Spleen (tissue), 11 donors: ENCODE measurements around the gene SCGB1C1. TPM values are rescaled to one million over a fixed set of nuclear protein-coding genes. Genes with fewer than 3 reads are reported as not detected.
"Not testable (repeated sequence)": the region's sequence is repeated elsewhere in the genome, so short reads cannot be mapped to it uniquely, and the experiment has no call there.

ENCODE experiments used
- DNase-seq: peaks from one replicate; pipeline ENCODE4 v3.0.0-alpha.2; 2020
- H3K27ac ChIP-seq, 8 donors: fragments of 200-600 bp; sonication (generic) in 7 of 8; 1 replicate in 4 of 8; 2 replicates in 4 of 8; pipeline versions ENCODE4 v1.5.0 to v1.8.0; 2016 to 2021; ENCODE audit warnings: inconsistent platforms in 4 of 8, mild to moderate bottlenecking in 4 of 8, moderate library complexity in 1 of 8
- H3K27me3 ChIP-seq, 7 donors: fragments of 200-600 bp; sonication (generic) in 6 of 7; replicated peaks in 1 of 7; 1 replicate in 4 of 7; 2 replicates in 3 of 7; pipeline versions ENCODE4 v1.5.0 to v1.8.0; 2016 to 2021; ENCODE audit warnings: inconsistent platforms in 3 of 7, mild to moderate bottlenecking in 1 of 7
- H3K36me3 ChIP-seq, 6 donors: fragments of 200-600 bp; sonication (generic) in 5 of 6; 1 replicate in 4 of 6; 2 replicates in 2 of 6; pipeline versions ENCODE4 v1.5.0 to v1.8.0; 2016 to 2021; ENCODE audit warnings: inconsistent platforms in 2 of 6
- H3K4me1 ChIP-seq, 6 donors: fragments of 200-600 bp; sonication (generic) in 5 of 6; 1 replicate in 3 of 6; 2 replicates in 3 of 6; pipeline versions ENCODE4 v1.5.0 to v1.8.0; 2016 to 2021; ENCODE audit warnings: inconsistent platforms in 3 of 6
- H3K4me3 ChIP-seq, 8 donors: fragments of 200-600 bp; sonication (generic) in 7 of 8; 1 replicate in 4 of 8; 2 replicates in 4 of 8; pipeline versions ENCODE4 v1.5.0 to v1.8.0; 2016 to 2021; ENCODE audit warnings: inconsistent platforms in 4 of 8, mild to moderate bottlenecking in 4 of 8, moderate library complexity in 2 of 8
- H3K9me3 ChIP-seq, 8 donors: fragments of 200-600 bp; sonication (generic) in 7 of 8; 1 replicate in 4 of 8; 2 replicates in 4 of 8; pipeline versions ENCODE4 v1.5.0 to v1.8.0; 2016 to 2021; ENCODE audit warnings: inconsistent platforms in 4 of 8
- POLR2A ChIP-seq, 3 donors: fragments of 450-650 bp; IDR thresholded peaks; one replicate each; pipeline ENCODE4 v1.5.1; 2017; ENCODE audit warnings: antibody characterized with exemption in 3 of 3, mild to moderate bottlenecking in 1 of 3
- POLR2AphosphoS5 ChIP-seq, 3 donors: sonication (generic); formaldehyde crosslinking; IDR thresholded peaks; one replicate each; pipeline ENCODE4 v1.5.1; 2017; ENCODE audit warnings: antibody characterized with exemption in 3 of 3
- WGBS, 5 donors: extraction: QIAGEN DNeasy Blood & Tissue Kit in 3 of 5; methylation state at CpG; one replicate each; pipeline versions ENCODE4 v1.1.5 to v1.1.7; 2013 to 2018; 5-methylcytosine and 5-hydroxymethylcytosine counted together
- intact Hi-C: fragments of 100-400 bp; cut with DNase I; formaldehyde crosslinking; loops from one replicate; pipeline ENCODE4 v1.15.0; 2023; ENCODE audit warnings: low total_unique reads
- polyA plus RNA-seq, 3 donors: library from polyadenylated mRNA; stranded (reverse); fragments of 200-250 nt; gene quantifications; one replicate each; pipeline ENCODE4 v1.2.1, GENCODE V29; 2013
- small RNA-seq, 4 donors: library from RNA; depleted of rRNA; stranded (forward); fragments of <200 nt; gene quantifications; one replicate each; pipeline ENCODE3, GENCODE V24; 2016
- total RNA-seq, 7 donors: library from RNA; depleted of rRNA in 3 of 7; stranded (reverse); fragments of >200 nt in 3 of 7; fragmentation: NEBNext Ultra II Directional in 4 of 7; extraction: Animal tissue kit (Norgen Biotek cat#: 25700) in 4 of 7; gene quantifications; one replicate each; pipeline versions ENCODE4 v1.1.0 to v1.2.1, GENCODE V29; 2016 to 2021
- TF ChIP-seq, protein P1 (sequence below), 11 experiments: fragments of 200-600 bp in 7 of 11; fragments of 450-650 bp in 4 of 11; sonication (generic) in 4 of 11; IDR thresholded peaks in 8 of 11; conservative IDR thresholded peaks in 3 of 11; 1 replicate in 7 of 11; 2 replicates in 4 of 11; pipeline versions ENCODE4 v1.4.0 to v1.8.0; 2016 to 2021; ENCODE audit warnings: antibody characterized with exemption in 11 of 11, inconsistent platforms in 4 of 11, mild to moderate bottlenecking in 1 of 11
- donor health status: healthy with polysubstance abuse.
- donor health status: DM: no; HTN: no; CAD: no; lungs with moderate emphysema.
- donor health status: DM: no; HTN: no; CAD: no.
- donor health status: Bipolar disorder and iron deficiency.
- donor health status: healthy.
- donor health status: DM: no; HTN: no; CAD: no.
- donor health status: DM: yes; HTN: yes; CAD: no.

The SCGB1C1 gene
- total and polyA plus RNA-seq, 10 donors: not detected

DNA sequence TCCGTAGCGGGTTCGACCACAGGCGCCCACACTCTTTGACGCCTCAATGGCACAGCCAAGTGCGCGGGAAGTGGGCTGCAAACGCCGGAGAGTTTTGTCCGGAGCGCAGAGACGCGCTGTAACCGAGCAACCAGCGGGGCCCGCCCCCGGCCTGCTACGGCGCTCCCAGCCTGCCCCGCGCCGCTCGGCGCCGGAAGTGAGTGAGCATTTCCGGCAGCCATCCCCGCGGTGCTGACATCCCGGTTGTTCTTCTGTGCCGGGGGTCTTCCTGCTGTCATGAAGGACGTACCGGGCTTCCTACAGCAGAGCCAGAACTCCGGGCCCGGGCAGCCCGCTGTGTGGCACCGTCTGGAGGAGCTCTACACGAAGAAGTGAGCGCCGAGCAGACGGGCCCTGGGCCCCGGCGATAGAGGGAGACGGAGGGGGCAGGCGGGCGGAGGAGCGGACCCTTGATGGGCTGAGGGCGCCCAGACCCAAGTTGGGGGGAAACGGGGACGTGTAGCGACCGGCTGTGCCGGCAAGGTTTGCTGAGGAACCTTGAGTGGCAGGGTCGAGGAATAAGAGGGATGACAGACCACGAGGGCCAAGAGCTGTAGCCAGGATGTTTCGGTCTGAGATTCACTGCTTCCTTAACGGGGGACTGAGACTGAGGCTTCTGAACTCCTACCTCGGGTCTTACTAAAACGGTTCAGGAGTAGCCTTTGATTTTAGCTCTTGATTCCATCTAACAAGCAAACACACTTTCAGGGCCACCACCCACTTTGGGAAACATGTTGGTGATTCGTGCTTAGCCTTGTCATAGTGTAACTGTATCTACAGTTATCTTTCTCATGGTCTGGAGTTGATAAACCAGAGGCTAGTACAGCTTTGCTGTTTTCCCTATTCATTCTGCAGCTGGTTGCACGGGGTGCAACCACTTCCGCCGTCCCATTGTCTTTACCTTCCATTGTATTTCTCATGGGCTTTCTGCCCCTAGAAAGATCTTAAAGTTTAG lies 44.2 kb downstream of the SCGB1C1 start, which contains the start of gene PSMD13:
PSMD13 (plus strand) TSS at position 203 of the 994 bp plus-strand sequence; CDS start at position 277, 74 bp downstream.
- peaks cover 0 to 41% (median 24%) of the 10 kb centered on the region in 6 donors for H3K36me3 ChIP-seq
- intact Hi-C loops: no loop called here
- peaks cover 21 to 60% (median 38%) of the 10 kb centered on the region in 6 donors for H3K4me1 ChIP-seq
- no peaks in the 10 kb centered on the region for H3K27me3 ChIP-seq
- DNase-seq: peak; percentile 97
- H3K27ac ChIP-seq: peak within 1 kb of the TSS; percentile 85 to 99 (median 97)
- H3K9me3 ChIP-seq: no peaks in the 10 kb centered on the region
- peak within 1 kb of the TSS; percentile 71 to 99 (median 92) for H3K4me3 ChIP-seq
- WGBS, 5 donors: 1 to 3% (median 3%) methylated on average over 27 to 62 of the region's 62 CpGs
- TF ChIP-seq POLR2AphosphoS5 (IDR thresholded peaks at IDR 0.05): peak; percentile 83 to 96 (median 87)
- TF ChIP-seq POLR2A (IDR thresholded peaks at IDR 0.05): no peak
- TF ChIP-seq, protein P1, sequence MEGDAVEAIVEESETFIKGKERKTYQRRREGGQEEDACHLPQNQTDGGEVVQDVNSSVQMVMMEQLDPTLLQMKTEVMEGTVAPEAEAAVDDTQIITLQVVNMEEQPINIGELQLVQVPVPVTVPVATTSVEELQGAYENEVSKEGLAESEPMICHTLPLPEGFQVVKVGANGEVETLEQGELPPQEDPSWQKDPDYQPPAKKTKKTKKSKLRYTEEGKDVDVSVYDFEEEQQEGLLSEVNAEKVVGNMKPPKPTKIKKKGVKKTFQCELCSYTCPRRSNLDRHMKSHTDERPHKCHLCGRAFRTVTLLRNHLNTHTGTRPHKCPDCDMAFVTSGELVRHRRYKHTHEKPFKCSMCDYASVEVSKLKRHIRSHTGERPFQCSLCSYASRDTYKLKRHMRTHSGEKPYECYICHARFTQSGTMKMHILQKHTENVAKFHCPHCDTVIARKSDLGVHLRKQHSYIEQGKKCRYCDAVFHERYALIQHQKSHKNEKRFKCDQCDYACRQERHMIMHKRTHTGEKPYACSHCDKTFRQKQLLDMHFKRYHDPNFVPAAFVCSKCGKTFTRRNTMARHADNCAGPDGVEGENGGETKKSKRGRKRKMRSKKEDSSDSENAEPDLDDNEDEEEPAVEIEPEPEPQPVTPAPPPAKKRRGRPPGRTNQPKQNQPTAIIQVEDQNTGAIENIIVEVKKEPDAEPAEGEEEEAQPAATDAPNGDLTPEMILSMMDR (IDR thresholded peaks at IDR 0.05 in 8 of 11, conservative IDR thresholded peaks at IDR 0.05 in 3 of 11): peak in 4 of 11 experiments; percentile 17 to 50 (median 25)

DNA sequence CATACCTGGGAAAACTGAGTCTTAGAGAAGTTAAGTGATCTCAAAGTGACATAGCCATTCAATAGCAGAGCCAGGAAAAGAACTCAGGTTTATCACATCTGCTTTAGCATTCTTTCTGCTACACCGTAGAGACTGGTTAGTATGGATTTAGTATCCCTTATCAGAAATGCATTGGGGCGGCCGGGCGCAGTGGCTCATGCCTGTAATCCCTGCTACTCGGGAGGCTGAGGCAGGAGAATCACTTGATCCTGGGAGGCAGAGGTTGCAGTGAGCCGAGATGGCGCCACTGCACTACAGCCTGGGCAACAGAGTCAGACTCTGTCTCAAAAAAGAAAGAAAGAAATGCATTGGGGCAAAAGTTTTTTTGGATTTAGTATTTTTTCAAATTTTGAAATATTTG lies 45.5 kb downstream of the SCGB1C1 start:
- intact Hi-C loops, H3K27ac ChIP-seq, H3K27me3 ChIP-seq, DNase-seq, H3K9me3 ChIP-seq: not testable (repeated sequence)
- 84 to 93% (median 87%) methylated on average over 7 of the region's 7 CpGs for WGBS, 5 donors
- H3K36me3 ChIP-seq: peaks cover 2 to 52% (median 31%) of the 10 kb centered on the region in 6 donors
- peak overlapping the region in 2 of 8 donors; percentile 88 to 92 for H3K4me3 ChIP-seq
- peaks cover 21 to 60% (median 38%) of the 10 kb centered on the region in 6 donors for H3K4me1 ChIP-seq

DNA sequence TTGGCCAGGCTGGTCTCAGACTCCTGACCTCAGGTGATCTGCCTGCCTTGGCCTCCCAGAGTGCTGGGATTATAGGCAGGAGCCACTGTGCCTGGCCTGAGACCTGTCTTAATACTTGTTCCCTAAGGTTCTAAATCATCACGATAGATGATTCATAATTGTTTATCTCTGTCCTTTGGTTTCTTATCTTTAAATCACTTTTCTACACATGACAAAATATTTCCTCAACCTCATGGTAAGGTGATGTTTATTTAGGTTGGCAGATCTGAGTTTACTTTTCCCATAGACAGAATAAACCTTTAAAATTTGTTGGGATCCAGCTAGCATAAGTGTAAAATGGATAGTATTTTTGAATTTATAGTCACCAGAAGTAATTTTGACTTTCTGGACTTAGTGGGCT lies 47.4 kb downstream of the SCGB1C1 start:
- no peak overlapping the region for H3K27ac ChIP-seq
- no peaks in the 10 kb centered on the region for H3K27me3 ChIP-seq
- no peak for TF ChIP-seq POLR2AphosphoS5 (IDR thresholded peaks at IDR 0.05)
- TF ChIP-seq POLR2A (IDR thresholded peaks at IDR 0.05): no peak
- TF ChIP-seq, protein P1 (IDR thresholded peaks at IDR 0.05 in 8 of 11, conservative IDR thresholded peaks at IDR 0.05 in 3 of 11): no peak
- H3K4me3 ChIP-seq: no peak overlapping the region
- 79 to 100% (median 91%) methylated on average over 1 of the region's 1 CpG for WGBS, 5 donors
- no peak for DNase-seq
- no peaks in the 10 kb centered on the region for H3K9me3 ChIP-seq
- H3K4me1 ChIP-seq: peaks cover 19 to 51% (median 31%) of the 10 kb centered on the region in 6 donors
- intact Hi-C loops: no loop called here
- H3K36me3 ChIP-seq: peaks cover 2 to 72% (median 49%) of the 10 kb centered on the region in 6 donors

DNA sequence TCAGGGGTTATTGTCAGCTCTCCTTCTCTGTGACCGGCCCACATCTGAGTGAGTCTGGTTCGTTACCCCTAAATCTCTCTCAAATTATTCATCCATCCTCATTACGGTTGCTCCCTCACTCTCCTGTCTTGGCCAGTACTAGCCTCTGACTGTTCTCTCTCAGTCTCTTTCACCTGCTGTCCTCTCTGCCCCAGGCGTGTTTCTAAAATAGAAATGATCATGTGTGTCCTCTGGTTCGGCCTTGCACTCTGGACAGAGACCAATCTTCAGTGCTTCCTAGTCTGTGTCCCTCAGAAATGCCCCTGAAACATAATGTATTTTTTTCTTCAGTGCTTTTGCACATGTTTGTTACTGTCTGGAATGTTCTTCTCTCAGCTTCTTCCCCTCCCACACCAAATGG lies 48.8 kb downstream of the SCGB1C1 start:
- no peaks in the 10 kb centered on the region for H3K27me3 ChIP-seq
- peaks cover 2 to 85% (median 60%) of the 10 kb centered on the region in 6 donors for H3K36me3 ChIP-seq
- peaks cover 15 to 45% (median 26%) of the 10 kb centered on the region in 6 donors for H3K4me1 ChIP-seq
- no peak overlapping the region for H3K27ac ChIP-seq
- no peak for DNase-seq
- H3K4me3 ChIP-seq: no peak overlapping the region
- intact Hi-C loops: no loop called here
- no peaks in the 10 kb centered on the region for H3K9me3 ChIP-seq
- 93 to 96% (median 95%) methylated on average over 5 of the region's 5 CpGs for WGBS, 5 donors
- TF ChIP-seq POLR2AphosphoS5 (IDR thresholded peaks at IDR 0.05) (no peak), POLR2A (IDR thresholded peaks at IDR 0.05) (no peak)
- TF ChIP-seq, protein P1 (IDR thresholded peaks at IDR 0.05 in 8 of 11, conservative IDR thresholded peaks at IDR 0.05 in 3 of 11): no peak

Small RNAs within 50 kb of the gene (small RNA-seq; reads per million reads assigned to genes)
- gene RNU6-447P: 0 reads per million in 4 donors

Other genes starting within 250 kb of the SCGB1C1 start
- gene BET1L, start 14.3 kb downstream of the SCGB1C1 start, total RNA-seq: 10 to 100 TPM; 40.6 to 63.5 (median 51.4) TPM
- gene BET1L, start 14.3 kb downstream of the SCGB1C1 start, polyA plus RNA-seq: 10 to 100 TPM; 16.2 to 29.9 (median 20.2) TPM
- gene RIC8A, start 14.6 kb downstream of the SCGB1C1 start, total RNA-seq: 100 to 1,000 TPM in 3 of 7 donors, 10 to 100 TPM in 4; 66.7 to 141 (median 88.3) TPM
- 10 to 100 TPM; 38.6 to 59.2 (median 44.7) TPM for gene RIC8A, start 14.6 kb downstream of the SCGB1C1 start, polyA plus RNA-seq
- 10 to 100 TPM; 11.9 to 28.8 (median 16.6) TPM for gene SIRT3, start 43.3 kb downstream of the SCGB1C1 start, total RNA-seq
- 10 to 100 TPM; 17.8 to 24.0 (median 22.0) TPM for gene SIRT3, start 43.3 kb downstream of the SCGB1C1 start, polyA plus RNA-seq
- gene PSMD13, start 43.9 kb downstream of the SCGB1C1 start, total RNA-seq: 100 to 1,000 TPM in 5 of 7 donors, 10 to 100 TPM in 2; 93.6 to 126 (median 101) TPM
- gene PSMD13, start 43.9 kb downstream of the SCGB1C1 start, polyA plus RNA-seq: 100 to 1,000 TPM; 165 to 229 (median 200) TPM
- 10 to 100 TPM in 4 of 7 donors, 1 to 10 TPM in 3; 5.0 to 30.9 (median 10.0) TPM for gene NLRP6, start 85.3 kb downstream of the SCGB1C1 start, total RNA-seq
- 1 to 10 TPM in 2 of 3 donors, under 1 TPM in 1; 0.15 to 1.3 (median 1.1) TPM for gene NLRP6, start 85.3 kb downstream of the SCGB1C1 start, polyA plus RNA-seq
- gene PGGHG, start 96.0 kb downstream of the SCGB1C1 start, total RNA-seq: 100 to 1,000 TPM in 6 of 7 donors, 10 to 100 TPM in 1; 53.4 to 182 (median 128) TPM
- 100 to 1,000 TPM; 127 to 250 (median 134) TPM for gene PGGHG, start 96.0 kb downstream of the SCGB1C1 start, polyA plus RNA-seq
- gene IFITM5, start 106.4 kb downstream of the SCGB1C1 start, total RNA-seq: not detected
- gene IFITM5, start 106.4 kb downstream of the SCGB1C1 start, polyA plus RNA-seq: not detected
- 1,000 to 10,000 TPM in 4 of 7 donors, 100 to 1,000 TPM in 3; 507 to 1,635 (median 1,062) TPM for gene IFITM2, start 114.7 kb downstream of the SCGB1C1 start, total RNA-seq
- gene IFITM2, start 114.7 kb downstream of the SCGB1C1 start, polyA plus RNA-seq: 1,000 to 10,000 TPM in 1 of 3 donors, 100 to 1,000 TPM in 2; 680 to 1,006 (median 885) TPM
- 100 to 1,000 TPM; 333 to 670 (median 510) TPM for gene IFITM1, start 121.0 kb downstream of the SCGB1C1 start, total RNA-seq
- 100 to 1,000 TPM; 314 to 496 (median 327) TPM for gene IFITM1, start 121.0 kb downstream of the SCGB1C1 start, polyA plus RNA-seq
- 100 to 1,000 TPM; 314 to 942 (median 472) TPM for gene IFITM3, start 127.8 kb downstream of the SCGB1C1 start, total RNA-seq
- 100 to 1,000 TPM; 391 to 618 (median 599) TPM for gene IFITM3, start 127.8 kb downstream of the SCGB1C1 start, polyA plus RNA-seq
- 1 to 10 TPM in 1 of 7 donors, under 1 TPM in 4, not detected in 2; 0.17 to 1.1 (median 0.67) TPM for gene B4GALNT4, start 176.4 kb downstream of the SCGB1C1 start, total RNA-seq
- gene B4GALNT4, start 176.4 kb downstream of the SCGB1C1 start, polyA plus RNA-seq: 1 to 10 TPM; 1.6 to 5.2 (median 3.5) TPM
- gene PKP3, start 201.1 kb downstream of the SCGB1C1 start, total RNA-seq: 1 to 10 TPM in 1 of 7 donors, under 1 TPM in 2, not detected in 4; 0.40 to 2.8 (median 0.59) TPM
- under 1 TPM; 0.09 to 0.48 (median 0.21) TPM for gene PKP3, start 201.1 kb downstream of the SCGB1C1 start, polyA plus RNA-seq
- gene SIGIRR, start 221.9 kb downstream of the SCGB1C1 start, total RNA-seq: 100 to 1,000 TPM in 2 of 7 donors, 10 to 100 TPM in 5; 67.9 to 118 (median 90.9) TPM
- gene SIGIRR, start 221.9 kb downstream of the SCGB1C1 start, polyA plus RNA-seq: 100 to 1,000 TPM in 2 of 3 donors, 10 to 100 TPM in 1; 95.9 to 194 (median 161) TPM
- 10 to 100 TPM; 10.2 to 34.5 (median 25.9) TPM for gene ANO9, start 248.9 kb downstream of the SCGB1C1 start, total RNA-seq
- gene ANO9, start 248.9 kb downstream of the SCGB1C1 start, polyA plus RNA-seq: 10 to 100 TPM; 32.7 to 53.8 (median 50.3) TPM